ENCODE measurements around the gene TBX21.

The TBX21 gene

DNA sequence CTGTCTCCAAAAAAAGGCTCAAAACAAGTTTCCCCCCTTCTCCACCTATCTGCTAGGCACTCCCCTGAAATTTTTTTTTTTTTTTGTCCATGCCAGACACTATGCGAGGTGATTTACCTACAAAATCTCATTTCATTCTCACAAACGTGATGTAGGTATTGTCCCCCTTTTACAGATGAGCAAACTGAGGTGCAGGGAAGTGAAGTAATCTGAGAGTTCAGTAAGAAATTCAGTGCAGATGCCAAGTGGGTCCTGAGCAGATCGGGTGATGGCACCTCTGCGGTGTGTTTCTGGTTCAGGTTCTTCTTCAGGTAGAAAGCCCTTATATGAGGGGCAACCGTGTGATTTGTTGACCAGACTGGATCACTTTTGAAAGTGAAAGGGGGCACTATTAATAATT lies 29.4 kb upstream of the TBX21 start:
- DNase-seq (ENCODE audit: low read depth): no peak
- TF ChIP-seq CTCF (conservative IDR thresholded peaks at IDR 0.05; ENCODE audit: control insufficient read depth, insufficient read depth, low read depth, low read length): no peak
- no peak overlapping the region for H3K4me3 ChIP-seq (ENCODE audit: control insufficient read depth, low read depth, low read length)

- TF ChIP-seq CTCF (conservative IDR thresholded peaks at IDR 0.05; ENCODE audit: control insufficient read depth, insufficient read depth, low read depth, low read length): no peak
- no peak for DNase-seq (ENCODE audit: low read depth)
- no peak overlapping the region for H3K4me3 ChIP-seq (ENCODE audit: control insufficient read depth, low read depth, low read length)
Measured at GRCh38 chr17:47704116-47704515, 28.9 kb upstream of the TBX21 start.

- no peak overlapping the region for H3K4me3 ChIP-seq (ENCODE audit: control insufficient read depth, low read depth, low read length)
- TF ChIP-seq CTCF (conservative IDR thresholded peaks at IDR 0.05; ENCODE audit: control insufficient read depth, insufficient read depth, low read depth, low read length): no peak
- no peak for DNase-seq (ENCODE audit: low read depth)
Measured at GRCh38 chr17:47704736-47705135, 28.3 kb upstream of the TBX21 start.

DNA sequence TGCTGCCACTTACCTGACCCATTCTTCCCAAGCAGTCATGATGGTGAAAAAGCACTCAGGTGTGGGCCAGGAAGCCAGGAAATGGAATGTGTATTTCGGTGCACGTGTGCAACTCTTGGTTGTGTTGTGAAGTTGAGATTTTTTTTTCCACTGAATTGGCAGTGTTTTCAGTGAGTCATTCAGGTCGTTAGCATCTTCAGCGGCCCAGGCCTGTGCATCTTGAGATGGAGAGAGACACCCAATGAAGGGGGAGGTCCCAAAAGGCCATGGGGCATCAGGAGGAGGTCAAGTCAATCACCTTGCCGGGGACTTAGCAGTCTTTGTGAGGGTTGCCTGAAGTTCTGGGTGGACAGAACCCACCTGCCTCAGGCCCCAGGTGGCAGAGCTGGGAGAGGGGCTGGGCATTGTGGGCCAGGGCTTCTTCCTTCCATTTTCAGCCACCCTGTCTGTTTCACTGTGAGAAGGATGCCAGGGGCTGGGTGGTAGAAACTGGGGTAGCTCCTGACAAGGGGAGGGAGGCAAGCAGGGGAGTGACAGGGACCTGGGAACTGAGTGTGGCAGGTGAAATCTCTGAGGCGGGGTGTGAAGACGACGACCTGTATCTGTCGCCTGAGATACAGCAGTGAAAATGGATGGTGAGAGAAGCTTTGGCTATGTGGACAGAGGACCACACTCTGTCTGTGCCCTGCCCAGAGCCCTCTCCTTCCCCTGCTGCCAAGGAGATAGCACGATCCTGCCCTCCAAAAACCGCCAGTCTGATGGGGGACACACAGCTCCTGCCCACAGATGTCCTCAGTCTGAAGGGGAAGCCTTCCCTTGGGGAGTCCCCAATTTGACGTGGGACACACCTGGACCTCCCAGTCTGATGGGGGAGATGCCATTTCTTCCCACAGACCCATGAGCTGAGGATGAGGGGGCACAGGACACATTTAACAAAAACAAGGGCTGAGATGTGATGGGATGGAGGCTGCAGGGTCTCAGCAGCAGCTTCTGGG lies 27.2 kb upstream of the TBX21 start:
- no peak for DNase-seq (ENCODE audit: low read depth)
- no peak overlapping the region for H3K4me3 ChIP-seq (ENCODE audit: control insufficient read depth, low read depth, low read length)
- no peak for TF ChIP-seq CTCF (conservative IDR thresholded peaks at IDR 0.05; ENCODE audit: control insufficient read depth, insufficient read depth, low read depth, low read length)

DNA sequence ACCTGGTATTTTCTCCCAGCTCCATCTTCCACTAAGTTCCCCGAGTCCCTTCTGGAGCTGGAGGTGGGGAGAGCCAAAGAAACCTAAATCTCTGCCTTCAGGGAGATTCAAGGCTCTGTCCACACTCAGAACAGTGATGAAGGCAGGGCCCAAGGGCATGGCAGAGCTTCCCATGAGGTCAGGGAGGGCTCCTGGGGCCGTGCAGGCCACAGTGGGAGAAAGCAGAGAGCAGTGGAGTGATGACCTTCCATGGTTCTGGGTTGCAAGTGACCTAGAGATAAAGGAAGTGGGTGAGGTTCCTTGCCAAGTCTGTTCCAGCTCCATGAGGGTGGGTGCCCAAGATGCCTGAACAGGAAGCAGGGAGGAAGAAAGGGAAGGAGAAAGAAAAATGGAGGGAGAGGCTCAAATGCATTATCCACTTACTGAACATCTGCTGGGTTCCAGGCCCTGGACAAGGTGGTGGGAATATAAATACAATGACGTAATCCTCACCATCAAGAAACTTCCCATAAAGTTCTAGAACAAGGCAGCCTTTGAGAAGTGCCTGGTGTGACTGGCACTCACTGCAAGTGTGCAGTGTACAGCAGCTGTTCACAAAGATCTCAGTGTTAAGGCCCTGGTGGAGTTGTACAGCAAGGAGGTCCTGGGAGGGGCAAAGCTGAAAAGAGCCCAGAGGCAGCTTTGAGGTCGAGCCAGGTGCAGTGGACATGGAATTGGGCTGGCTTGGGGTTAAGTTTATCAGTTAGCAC lies 25.8 kb upstream of the TBX21 start:
- no peak for DNase-seq (ENCODE audit: low read depth)
- H3K4me3 ChIP-seq (ENCODE audit: control insufficient read depth, low read depth, low read length): no peak overlapping the region
- TF ChIP-seq CTCF (conservative IDR thresholded peaks at IDR 0.05; ENCODE audit: control insufficient read depth, insufficient read depth, low read depth, low read length): no peak

GRCh38 chr17:47707884-47708283 lies 25.2 kb upstream of the TBX21 start:
- no peak for TF ChIP-seq CTCF (conservative IDR thresholded peaks at IDR 0.05; ENCODE audit: control insufficient read depth, insufficient read depth, low read depth, low read length)
- H3K4me3 ChIP-seq (ENCODE audit: control insufficient read depth, low read depth, low read length): no peak overlapping the region
- DNase-seq (ENCODE audit: low read depth): no peak
